ENCODE results near the gene EIF5A2.
"Not testable (repeated sequence)": the region's sequence is repeated elsewhere in the genome, so short reads cannot be mapped to it uniquely, and the experiment has no call there.

Gene EIF5A2

GRCh38 chr3:170908235-170909116 lies at the start of gene EIF5A2:
TSS of gene EIF5A2 (minus strand) at chr3:170908637. CDS start at chr3:170907806, 831 bp downstream.
- H3K9me3 ChIP-seq (ENCODE audit: control insufficient read depth in 1 of 2, low read length in 2 of 2), result peaks cover 4 to 14% of the 10 kb centered on the region in 2 donors
- H3K27ac ChIP-seq (ENCODE audit: low read length), result peak within 1 kb of the TSS; percentile 10
- no peaks in the 10 kb centered on the region for H3K27me3 ChIP-seq (ENCODE audit: low read depth, low read length)
- peaks cover 0 to 8% of the 10 kb centered on the region in 2 donors for H3K4me1 ChIP-seq (ENCODE audit: control insufficient read depth in 1 of 2, insufficient read depth in 2 of 2, low read length in 2 of 2)
- H3K36me3 ChIP-seq (ENCODE audit: control insufficient read depth in 1 of 2, insufficient read depth in 2 of 2, low read length in 2 of 2), result no peaks in the 10 kb centered on the region
- peak within 1 kb of the TSS; percentile 67 to 82 for H3K4me3 ChIP-seq (ENCODE audit: low read depth in 1 of 2, low read length in 2 of 2)

- no peaks in the 10 kb centered on the region for H3K27me3 ChIP-seq (ENCODE audit: low read depth, low read length)
- H3K36me3 ChIP-seq (ENCODE audit: control insufficient read depth in 1 of 2, insufficient read depth in 2 of 2, low read length in 2 of 2), result no peaks in the 10 kb centered on the region
- no peaks in the 10 kb centered on the region for H3K9me3 ChIP-seq (ENCODE audit: control insufficient read depth in 1 of 2, low read length in 2 of 2)
- no peak overlapping the region for H3K27ac ChIP-seq (ENCODE audit: low read length)
- no peaks in the 10 kb centered on the region for H3K4me1 ChIP-seq (ENCODE audit: control insufficient read depth in 1 of 2, insufficient read depth in 2 of 2, low read length in 2 of 2)
- H3K4me3 ChIP-seq (ENCODE audit: low read depth in 1 of 2, low read length in 2 of 2), result no peak overlapping the region
Measured at GRCh38 chr3:170956647-170957046, 48.2 kb upstream of the EIF5A2 start.

- H3K4me3 ChIP-seq (ENCODE audit: low read depth in 1 of 2, low read length in 2 of 2), result no peak overlapping the region
- no peaks in the 10 kb centered on the region for H3K4me1 ChIP-seq (ENCODE audit: control insufficient read depth in 1 of 2, insufficient read depth in 2 of 2, low read length in 2 of 2)
- H3K36me3 ChIP-seq (ENCODE audit: control insufficient read depth in 1 of 2, insufficient read depth in 2 of 2, low read length in 2 of 2), result no peaks in the 10 kb centered on the region
- no peak overlapping the region for H3K27ac ChIP-seq (ENCODE audit: low read length)
- no peaks in the 10 kb centered on the region for H3K9me3 ChIP-seq (ENCODE audit: control insufficient read depth in 1 of 2, low read length in 2 of 2)
- H3K27me3 ChIP-seq (ENCODE audit: low read depth, low read length), result no peaks in the 10 kb centered on the region
Measured at GRCh38 chr3:170953736-170954135, 45.3 kb upstream of the EIF5A2 start.

GRCh38 chr3:170953229-170953628 lies 44.8 kb upstream of the EIF5A2 start:
- Histone ChIP-seq H3K27ac (ENCODE audit: low read length) (no peak overlapping the region), H3K27me3 (ENCODE audit: low read depth, low read length) (no peaks in the 10 kb centered on the region), H3K9me3 (ENCODE audit: control insufficient read depth in 1 of 2, low read length in 2 of 2) (no peaks in the 10 kb centered on the region), H3K4me3 (ENCODE audit: low read depth in 1 of 2, low read length in 2 of 2) (no peak overlapping the region), H3K36me3 (ENCODE audit: control insufficient read depth in 1 of 2, insufficient read depth in 2 of 2, low read length in 2 of 2) (no peaks in the 10 kb centered on the region), H3K4me1 (ENCODE audit: control insufficient read depth in 1 of 2, insufficient read depth in 2 of 2, low read length in 2 of 2) (no peaks in the 10 kb centered on the region)

GRCh38 chr3:170949211-170949610 lies 40.8 kb upstream of the EIF5A2 start:
- peaks cover 0 to 3% of the 10 kb centered on the region in 2 donors for H3K9me3 ChIP-seq (ENCODE audit: control insufficient read depth in 1 of 2, low read length in 2 of 2)
- H3K36me3 ChIP-seq (ENCODE audit: control insufficient read depth in 1 of 2, insufficient read depth in 2 of 2, low read length in 2 of 2), result no peaks in the 10 kb centered on the region
- H3K4me3 ChIP-seq (ENCODE audit: low read depth in 1 of 2, low read length in 2 of 2), result no peak overlapping the region
- H3K27me3 ChIP-seq (ENCODE audit: low read depth, low read length), result no peaks in the 10 kb centered on the region
- H3K27ac ChIP-seq (ENCODE audit: low read length), result no peak overlapping the region
- H3K4me1 ChIP-seq (ENCODE audit: control insufficient read depth in 1 of 2, insufficient read depth in 2 of 2, low read length in 2 of 2), result no peaks in the 10 kb centered on the region

GRCh38 chr3:170947018-170947769 lies 38.8 kb upstream of the EIF5A2 start:
- H3K9me3 ChIP-seq (ENCODE audit: control insufficient read depth in 1 of 2, low read length in 2 of 2), result peaks cover 0 to 3% of the 10 kb centered on the region in 2 donors
- H3K4me3 ChIP-seq (ENCODE audit: low read depth in 1 of 2, low read length in 2 of 2), result no peak overlapping the region
- no peaks in the 10 kb centered on the region for H3K27me3 ChIP-seq (ENCODE audit: low read depth, low read length)
- H3K36me3 ChIP-seq (ENCODE audit: control insufficient read depth in 1 of 2, insufficient read depth in 2 of 2, low read length in 2 of 2), result no peaks in the 10 kb centered on the region
- H3K4me1 ChIP-seq (ENCODE audit: control insufficient read depth in 1 of 2, insufficient read depth in 2 of 2, low read length in 2 of 2), result no peaks in the 10 kb centered on the region
- no peak overlapping the region for H3K27ac ChIP-seq (ENCODE audit: low read length)

- no peaks in the 10 kb centered on the region for H3K27me3 ChIP-seq (ENCODE audit: low read depth, low read length)
- H3K36me3 ChIP-seq (ENCODE audit: control insufficient read depth in 1 of 2, insufficient read depth in 2 of 2, low read length in 2 of 2), result no peaks in the 10 kb centered on the region
- no peak overlapping the region for H3K27ac ChIP-seq (ENCODE audit: low read length)
- peaks cover 0 to 17% of the 10 kb centered on the region in 2 donors for H3K9me3 ChIP-seq (ENCODE audit: control insufficient read depth in 1 of 2, low read length in 2 of 2)
- H3K4me1 ChIP-seq (ENCODE audit: control insufficient read depth in 1 of 2, insufficient read depth in 2 of 2, low read length in 2 of 2), result no peaks in the 10 kb centered on the region
- no peak overlapping the region for H3K4me3 ChIP-seq (ENCODE audit: low read depth in 1 of 2, low read length in 2 of 2)
Measured at GRCh38 chr3:170942011-170942410, 33.6 kb upstream of the EIF5A2 start.

GRCh38 chr3:170941551-170941950 lies 33.1 kb upstream of the EIF5A2 start:
- Histone ChIP-seq H3K36me3 (ENCODE audit: control insufficient read depth in 1 of 2, insufficient read depth in 2 of 2, low read length in 2 of 2) (no peaks in the 10 kb centered on the region), H3K27ac (ENCODE audit: low read length) (no peak overlapping the region), H3K9me3 (ENCODE audit: control insufficient read depth in 1 of 2, low read length in 2 of 2) (peaks cover 0 to 15% of the 10 kb centered on the region in 2 donors), H3K27me3 (ENCODE audit: low read depth, low read length) (no peaks in the 10 kb centered on the region), H3K4me1 (ENCODE audit: control insufficient read depth in 1 of 2, insufficient read depth in 2 of 2, low read length in 2 of 2) (no peaks in the 10 kb centered on the region), H3K4me3 (ENCODE audit: low read depth in 1 of 2, low read length in 2 of 2) (no peak overlapping the region)

- not testable (repeated sequence) for H3K27ac ChIP-seq (ENCODE audit: low read length); H3K36me3 ChIP-seq (ENCODE audit: control insufficient read depth in 1 of 2, insufficient read depth in 2 of 2, low read length in 2 of 2); H3K27me3 ChIP-seq (ENCODE audit: low read depth, low read length); H3K4me1 ChIP-seq (ENCODE audit: control insufficient read depth in 1 of 2, insufficient read depth in 2 of 2, low read length in 2 of 2); H3K4me3 ChIP-seq (ENCODE audit: low read depth in 1 of 2, low read length in 2 of 2); H3K9me3 ChIP-seq (ENCODE audit: control insufficient read depth in 1 of 2, low read length in 2 of 2)
Measured at GRCh38 chr3:170933039-170933438, 24.6 kb upstream of the EIF5A2 start.

GRCh38 chr3:170923553-170923952 lies 15.1 kb upstream of the EIF5A2 start:
- not testable (repeated sequence) for H3K4me3 ChIP-seq (ENCODE audit: low read depth in 1 of 2, low read length in 2 of 2); H3K27ac ChIP-seq (ENCODE audit: low read length); H3K27me3 ChIP-seq (ENCODE audit: low read depth, low read length); H3K36me3 ChIP-seq (ENCODE audit: control insufficient read depth in 1 of 2, insufficient read depth in 2 of 2, low read length in 2 of 2); H3K4me1 ChIP-seq (ENCODE audit: control insufficient read depth in 1 of 2, insufficient read depth in 2 of 2, low read length in 2 of 2)
- H3K9me3 ChIP-seq (ENCODE audit: control insufficient read depth in 1 of 2, low read length in 2 of 2), result peaks cover 0 to 10% of the 10 kb centered on the region in 2 donors

- Histone ChIP-seq H3K9me3 (ENCODE audit: control insufficient read depth in 1 of 2, low read length in 2 of 2) (peaks cover 0 to 13% of the 10 kb centered on the region in 2 donors), H3K27ac (ENCODE audit: low read length) (no peak overlapping the region), H3K4me3 (ENCODE audit: low read depth in 1 of 2, low read length in 2 of 2) (no peak overlapping the region), H3K36me3 (ENCODE audit: control insufficient read depth in 1 of 2, insufficient read depth in 2 of 2, low read length in 2 of 2) (no peaks in the 10 kb centered on the region), H3K4me1 (ENCODE audit: control insufficient read depth in 1 of 2, insufficient read depth in 2 of 2, low read length in 2 of 2) (no peaks in the 10 kb centered on the region), H3K27me3 (ENCODE audit: low read depth, low read length) (no peaks in the 10 kb centered on the region)
Measured at GRCh38 chr3:170918715-170919114, 10.3 kb upstream of the EIF5A2 start.
